Measurements from ENCODE around the gene DOK6.
A peak's percentile ranks its signal among the peaks of the same experiment; 100 is the strongest.

DOK6 gene

DNA sequence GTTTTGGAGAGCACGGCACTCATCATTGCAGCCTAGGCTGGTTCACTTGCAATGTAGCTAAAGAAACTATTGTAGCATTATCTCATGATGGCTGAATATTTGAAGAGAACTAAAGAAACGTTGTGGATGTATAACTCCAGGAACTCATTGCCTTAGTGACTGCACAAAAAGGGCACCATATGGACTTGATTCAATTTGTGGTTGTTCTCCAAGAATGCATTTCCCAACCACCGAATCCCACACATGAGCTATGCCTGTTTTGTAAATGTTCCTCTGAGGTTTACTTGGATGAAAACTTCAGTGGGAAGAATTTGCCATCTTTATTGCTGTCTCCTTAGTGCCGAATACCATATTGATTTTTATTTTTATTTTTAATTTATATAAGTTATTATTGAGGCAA lies 43.5 kb downstream of the DOK6 start:
- no peak for DNase-seq

GRCh38 chr18:69447886-69448285 lies 47.2 kb downstream of the DOK6 start:
- no peak for DNase-seq

GRCh38 chr18:69455125-69455524 lies 54.4 kb downstream of the DOK6 start:
- DNase-seq, result no peak

- DNase-seq, result peak; percentile 17 to 39 (median 31)
These were observed 68.8 kb downstream of the DOK6 start for GRCh38 chr18:69469444-69469919.

DNA sequence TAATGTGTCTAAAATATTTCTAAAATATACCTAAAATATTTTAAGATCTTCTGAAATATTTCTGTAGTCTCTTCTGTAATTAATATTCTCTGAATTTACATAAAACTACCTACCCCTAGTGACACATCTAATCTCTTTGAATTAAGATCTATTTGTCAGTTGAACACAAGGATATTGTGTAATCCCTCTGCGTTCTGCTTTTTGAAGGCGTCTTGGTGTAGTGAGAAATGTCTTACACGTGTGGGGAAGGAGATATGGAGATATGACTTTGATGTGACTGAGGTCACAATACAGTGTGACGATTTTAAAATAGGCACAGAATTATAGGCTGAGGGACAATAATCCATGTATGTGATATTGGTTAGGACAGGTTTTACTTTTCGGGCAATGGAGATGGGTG lies 79.8 kb downstream of the DOK6 start:
- DNase-seq, result no peak

- no peak for DNase-seq
These were observed 82.9 kb downstream of the DOK6 start for GRCh38 chr18:69483574-69483973.

- no peak for DNase-seq
These were observed 84.2 kb downstream of the DOK6 start for GRCh38 chr18:69484699-69485396.

GRCh38 chr18:69487488-69488394 lies 87.1 kb downstream of the DOK6 start:
- no peak for DNase-seq

- DNase-seq, result no peak
These were observed 89.4 kb downstream of the DOK6 start for GRCh38 chr18:69490072-69490471.

DNA sequence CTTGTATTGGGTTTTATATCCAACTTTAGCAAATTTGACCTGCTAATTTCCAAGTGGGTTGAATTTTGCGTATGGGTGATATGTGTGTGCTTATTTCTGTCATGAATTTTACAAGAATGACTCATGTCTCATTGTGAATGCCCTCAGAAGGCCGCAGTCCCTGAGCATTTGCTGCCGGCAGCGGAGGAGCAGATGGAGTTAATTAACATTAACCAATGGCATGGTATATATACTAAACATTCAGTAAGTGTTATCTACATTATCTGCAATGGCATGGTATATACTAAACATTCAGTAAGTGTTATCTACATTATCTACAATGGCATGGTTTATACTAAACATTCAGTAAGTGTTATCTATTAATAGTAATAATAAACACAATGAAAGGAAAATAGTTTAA lies 90.1 kb downstream of the DOK6 start:
- no peak for DNase-seq

GRCh38 chr18:69491576-69491975 lies 90.9 kb downstream of the DOK6 start:
- DNase-seq, result no peak

- DNase-seq, result no peak
These were observed 92.2 kb downstream of the DOK6 start for GRCh38 chr18:69492861-69493260.

- no peak for DNase-seq
These were observed 94.2 kb downstream of the DOK6 start for GRCh38 chr18:69494841-69495240.

DNA sequence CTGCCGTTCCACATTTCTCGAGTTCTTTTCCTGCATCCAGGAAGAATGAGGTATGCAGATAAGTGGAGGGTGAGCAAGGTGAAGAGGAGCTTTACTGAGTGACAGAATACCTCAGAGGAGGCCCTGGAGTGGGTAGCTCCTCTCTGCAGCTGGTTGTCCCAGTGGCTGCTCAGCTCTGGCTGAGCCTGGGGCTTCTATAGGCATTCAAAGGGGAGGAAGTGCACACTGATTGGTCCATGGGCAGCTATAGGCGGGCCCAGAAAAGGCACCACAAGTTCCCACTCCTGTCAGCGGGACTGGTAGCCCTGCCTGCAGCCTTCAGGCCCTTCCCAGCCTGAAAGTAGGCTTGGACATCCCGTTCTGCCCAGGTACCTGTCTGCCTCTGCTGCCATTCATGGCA lies 94.7 kb downstream of the DOK6 start:
- DNase-seq, result no peak

DNA sequence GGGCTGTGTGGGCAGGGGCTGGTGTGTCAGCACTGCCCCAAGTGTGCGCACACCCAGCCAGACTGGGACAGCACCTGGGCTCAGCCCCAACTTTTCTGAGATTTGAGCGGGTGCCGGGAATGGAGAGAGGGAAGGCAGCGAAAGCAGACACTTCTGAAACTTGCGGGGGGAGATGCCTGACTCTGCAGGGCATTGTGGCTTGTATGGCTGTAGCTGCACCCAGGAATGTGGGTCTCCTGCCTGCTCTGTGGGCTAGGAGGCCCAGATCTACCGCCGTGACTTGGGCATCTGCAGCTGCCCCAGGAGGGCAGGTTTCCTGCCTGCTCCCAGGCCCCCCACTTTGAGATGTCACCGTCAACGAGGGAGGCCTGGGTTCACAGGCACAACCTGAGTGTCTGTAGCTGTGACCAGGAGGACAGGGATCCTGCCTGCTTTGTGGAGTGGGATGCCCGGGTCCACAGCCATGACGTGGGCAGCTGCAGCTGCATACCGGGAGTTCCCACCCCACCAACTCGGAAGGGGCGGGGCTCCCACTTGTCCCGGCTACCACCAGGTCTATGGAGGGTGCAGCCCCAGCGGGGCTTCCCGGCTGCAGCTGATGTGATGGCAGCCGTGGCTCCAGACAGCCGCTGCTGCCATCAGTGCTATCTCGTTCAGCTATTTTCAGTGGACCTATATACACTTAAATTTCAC lies 95.3 kb downstream of the DOK6 start:
- no peak for DNase-seq

- no peak for DNase-seq
These were observed 118.3 kb downstream of the DOK6 start for GRCh38 chr18:69518989-69519388.

- DNase-seq, result no peak
These were observed 122.9 kb downstream of the DOK6 start for GRCh38 chr18:69523582-69523981.

GRCh38 chr18:69528435-69528834 lies 127.7 kb downstream of the DOK6 start:
- DNase-seq, result no peak

- no peak for DNase-seq
These were observed 128.5 kb downstream of the DOK6 start for GRCh38 chr18:69529151-69529550.

GRCh38 chr18:69531973-69532372 lies 131.3 kb downstream of the DOK6 start:
- no peak for DNase-seq

GRCh38 chr18:69537183-69537582 lies 136.5 kb downstream of the DOK6 start:
- no peak for DNase-seq

DNA sequence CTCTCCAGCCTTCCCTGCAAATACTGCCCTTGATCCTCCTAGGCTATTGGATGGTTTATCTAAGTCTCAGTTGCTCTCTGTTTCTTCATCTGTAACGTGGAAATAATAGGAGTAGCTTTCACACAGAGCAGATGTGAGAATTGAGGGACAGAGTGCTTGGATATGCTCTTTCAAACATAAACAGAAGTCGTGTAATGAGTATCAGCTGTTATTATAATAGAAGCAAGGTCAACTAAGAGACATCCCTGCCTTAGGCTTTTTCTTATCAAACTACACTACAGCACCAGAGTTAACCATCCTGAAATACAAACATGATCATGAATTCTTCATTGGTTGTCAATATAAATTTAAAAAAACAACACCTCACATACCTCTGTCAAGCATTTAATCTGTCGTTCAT lies 138.2 kb downstream of the DOK6 start:
- no peak for DNase-seq

- DNase-seq, result no peak
These were observed 138.7 kb downstream of the DOK6 start for GRCh38 chr18:69539404-69539803.

DNA sequence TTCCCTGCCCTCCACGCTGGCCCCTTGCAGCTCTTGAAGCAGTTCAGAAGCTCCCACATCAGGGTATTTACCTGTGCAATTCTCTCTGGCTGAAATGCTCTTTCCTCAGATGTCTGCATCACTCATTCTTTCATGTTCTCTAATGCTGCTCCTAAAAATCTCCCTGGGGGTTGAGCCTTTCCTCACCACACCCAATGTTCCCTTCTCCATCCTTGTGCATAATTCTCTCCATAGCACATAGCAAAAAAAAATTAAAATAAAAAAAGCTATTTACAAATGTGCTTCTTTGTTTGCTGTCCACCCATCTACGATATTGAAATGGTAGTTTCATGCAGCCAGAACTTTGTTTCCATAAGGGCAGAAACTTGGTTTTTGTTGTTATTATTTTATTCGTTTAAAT lies 155.5 kb downstream of the DOK6 start:
- DNase-seq, result no peak

All from suppressor macrophage treated with lipopolysaccharide for 1 hour (primary cell).